H9 (cell line): ENCODE data around the gene PTPRJ. TPM values are rescaled to one million over a fixed set of nuclear protein-coding genes. Genes with fewer than 3 reads are reported as not detected.

ENCODE experiments used
- DNase-seq: peaks from one replicate; pipeline ENCODE4 v3.0.0-alpha.2; 2017
- H2AFZ ChIP-seq: one replicate; pipeline ENCODE4 v1.6.1; 2013; ENCODE audit warnings: mild to moderate bottlenecking, low read length, control low read depth, moderate library complexity
- H2AK5ac ChIP-seq: 2 replicates; pipeline ENCODE4 v1.6.1; 2013; ENCODE audit warnings: low read length, control low read depth, mixed read lengths; ENCODE audit not compliant: insufficient read length
- H2BK120ac ChIP-seq: one replicate; pipeline ENCODE4 v1.6.1; 2013; ENCODE audit warnings: low read depth, mild to moderate bottlenecking, low read length, control low read depth, inconsistent platforms; ENCODE audit not compliant: poor library complexity, severe bottlenecking
- H2BK12ac ChIP-seq: 2 replicates; pipeline ENCODE4 v1.6.1; 2013; ENCODE audit warnings: low read length, control low read depth, mixed read lengths, low read depth; ENCODE audit not compliant: insufficient read length
- H2BK15ac ChIP-seq: 2 replicates; pipeline ENCODE4 v1.6.1; 2013; ENCODE audit warnings: low read depth, low read length, control low read depth
- H2BK20ac ChIP-seq: one replicate; pipeline ENCODE4 v1.6.1; 2013; ENCODE audit warnings: low read depth, mild to moderate bottlenecking, low read length, control low read depth, inconsistent platforms; ENCODE audit not compliant: poor library complexity, severe bottlenecking
- H2BK5ac ChIP-seq: 2 replicates; pipeline ENCODE4 v1.6.1; 2013; ENCODE audit warnings: low read length, control low read depth, mixed read lengths; ENCODE audit not compliant: insufficient read length
- H3K14ac ChIP-seq: 2 replicates; pipeline ENCODE4 v1.6.1; 2013; ENCODE audit warnings: low read length, control low read depth; ENCODE audit not compliant: insufficient read depth
- H3K18ac ChIP-seq: 2 replicates; pipeline ENCODE4 v1.6.1; 2013; ENCODE audit warnings: low read depth, mild to moderate bottlenecking, mixed read lengths, low read length, control low read depth; ENCODE audit not compliant: insufficient read length
- H3K23ac ChIP-seq: 2 replicates; pipeline ENCODE4 v1.6.1; 2013; ENCODE audit warnings: low read length, control low read depth, mixed read lengths, low read depth; ENCODE audit not compliant: insufficient read length
- H3K23me2 ChIP-seq: 2 replicates; pipeline ENCODE4 v1.6.1; 2013; ENCODE audit warnings: low read depth, mild to moderate bottlenecking, mixed read lengths, low read length, control low read depth; ENCODE audit not compliant: insufficient read length, poor library complexity, severe bottlenecking
- H3K27ac ChIP-seq: 2 replicates; pipeline ENCODE4 v1.5.1; 2013; ENCODE audit warnings: low read length, control low read depth, mixed read lengths, low read depth; ENCODE audit not compliant: insufficient read length
- H3K27me3 ChIP-seq: 2 replicates; pipeline ENCODE4 v1.6.1; 2013; ENCODE audit warnings: low read length, control low read depth, inconsistent platforms; ENCODE audit not compliant: insufficient read depth
- H3K4ac ChIP-seq: 2 replicates; pipeline ENCODE4 v1.6.1; 2013; ENCODE audit warnings: low read depth, mild to moderate bottlenecking, control low read depth, inconsistent platforms, low read length, moderate library complexity
- H3K4me1 ChIP-seq: 2 replicates; pipeline ENCODE4 v1.6.1; 2013; ENCODE audit warnings: low read length, control low read depth, inconsistent platforms; ENCODE audit not compliant: insufficient read depth
- H3K4me2 ChIP-seq: 2 replicates; pipeline ENCODE4 v1.6.1; 2013; ENCODE audit warnings: low read length, control low read depth, mixed read lengths; ENCODE audit not compliant: insufficient read length, insufficient read depth
- H3K56ac ChIP-seq: 2 replicates; pipeline ENCODE4 v1.6.1; 2013; ENCODE audit warnings: low read depth, mild to moderate bottlenecking, mixed read lengths, low read length, control low read depth; ENCODE audit not compliant: insufficient read length
- H3K79me1 ChIP-seq: 2 replicates; pipeline ENCODE4 v1.6.1; 2013; ENCODE audit warnings: low read depth, mild to moderate bottlenecking, moderate library complexity, low read length, control low read depth, inconsistent platforms; ENCODE audit not compliant: insufficient read depth, poor library complexity, severe bottlenecking
- H3K79me2 ChIP-seq: 2 replicates; pipeline ENCODE4 v1.6.1; 2013; ENCODE audit warnings: low read length, control low read depth, inconsistent platforms; ENCODE audit not compliant: insufficient read depth
- H3K9ac ChIP-seq: 2 replicates; pipeline ENCODE4 v1.6.1; 2013; ENCODE audit warnings: low read length, control low read depth, mixed read lengths; ENCODE audit not compliant: insufficient read length; ENCODE audit errors: extremely low read depth
- H3K9me3 ChIP-seq: one replicate; pipeline ENCODE4 v1.6.1; 2013; ENCODE audit warnings: low read depth, low read length, inconsistent platforms; ENCODE audit not compliant: control insufficient read depth
- H3T11ph ChIP-seq: one replicate; pipeline ENCODE4 v1.6.1; 2013; ENCODE audit warnings: mild to moderate bottlenecking, low read length, control low read depth, inconsistent platforms
- H4K20me1 ChIP-seq: one replicate; pipeline ENCODE4 v1.6.1; 2013; ENCODE audit not compliant: control insufficient read depth, insufficient read length, insufficient read depth
- H4K5ac ChIP-seq: 2 replicates; pipeline ENCODE4 v1.6.1; 2013; ENCODE audit warnings: low read depth, mild to moderate bottlenecking, mixed read lengths, low read length, control low read depth; ENCODE audit not compliant: insufficient read length
- H4K8ac ChIP-seq: replicated peaks from 2 replicates; pipeline ENCODE4 v1.6.1; 2013; ENCODE audit warnings: low read length, control low read depth, mixed read lengths, low read depth; ENCODE audit not compliant: insufficient read length
- H4K91ac ChIP-seq: 2 replicates; pipeline ENCODE4 v1.6.1; 2013; ENCODE audit warnings: low read depth, mild to moderate bottlenecking, moderate library complexity, mixed read lengths, low read length, control low read depth; ENCODE audit not compliant: insufficient read length
- H3K27ac Mint-ChIP-seq, 3 experiments: 2 replicates in 2 of 3; 3 replicates in 1 of 3; pipeline ENCODE4 v1.8.0; 2020 to 2021; ENCODE audit warnings: mixed read lengths in 3 of 3, mild to moderate bottlenecking in 1 of 3, moderate library complexity in 1 of 3
- H3K27me3 Mint-ChIP-seq: 2 replicates; pipeline ENCODE4 v1.8.0; 2021; ENCODE audit warnings: low read depth, mild to moderate bottlenecking, moderate library complexity, mixed read lengths
- H3K36me3 Mint-ChIP-seq, 3 experiments: 2 replicates in 2 of 3; 3 replicates in 1 of 3; pipeline ENCODE4 v1.8.0; 2020 to 2021; ENCODE audit warnings: low read depth in 3 of 3, mixed read lengths in 3 of 3; ENCODE audit not compliant: insufficient read depth in 1 of 3
- H3K4me1 Mint-ChIP-seq, 2 experiments: 2 replicates each; pipeline ENCODE4 v1.8.0; 2020; ENCODE audit warnings: mixed read lengths in 2 of 2
- H3K4me3 Mint-ChIP-seq, 2 experiments: 2 replicates in 1 of 2; 3 replicates in 1 of 2; pipeline ENCODE4 v1.8.0; 2020 to 2021; ENCODE audit warnings: mild to moderate bottlenecking in 2 of 2, mixed read lengths in 2 of 2, moderate library complexity in 1 of 2
- H3K9me3 Mint-ChIP-seq, 2 experiments: 2 replicates in 1 of 2; 3 replicates in 1 of 2; pipeline ENCODE4 v1.8.0; 2020; ENCODE audit warnings: mild to moderate bottlenecking in 2 of 2, mixed read lengths in 2 of 2, moderate library complexity in 1 of 2
- CTCF ChIP-seq: fragments of 200-600 bp; sonication (generic); conservative IDR thresholded peaks from 3 replicates; pipeline ENCODE4 v1.8.0; 2021; ENCODE audit warnings: antibody characterized with exemption, mild to moderate bottlenecking
- WGBS: extraction: QIAGEN DNeasy Blood & Tissue Kit; methylation state at CpG from one replicate; pipeline ENCODE4 v1.1.7; 2013; ENCODE audit warnings: missing lambda C conversion rate, low lambda C conversion rate, mixed read lengths; ENCODE audit not compliant: insufficient read length; ENCODE audit errors: extremely low coverage; 5-methylcytosine and 5-hydroxymethylcytosine counted together
- total RNA-seq: library from RNA; stranded (reverse); gene quantifications from 2 replicates; pipeline ENCODE4 v1.2.1, GENCODE V29; 2021

PTPRJ gene
- total RNA-seq, 1 experiment from 2014 or later = 10.6 TPM

GRCh38 chr11:48080301-48080861 is 100.0 kb downstream of the PTPRJ start:
- DNase-seq = no peak
- Mint-ChIP-seq H3K4me3 (no peak overlapping the region), H3K36me3 (no peaks in the 10 kb centered on the region; a peak in 1 of 7 replicates), H3K4me1 (peaks cover 7 to 21% of the 10 kb centered on the region in 2 experiments), H3K27me3 (no peaks in the 10 kb centered on the region), H3K27ac (peak overlapping the region in 1 of 3 experiments; percentile 37; a peak in 1 of 7 replicates), H3K9me3 (no peaks in the 10 kb centered on the region; a peak in 1 of 5 replicates)
- Histone ChIP-seq H3K23ac (no peak overlapping the region), H4K8ac (no peak overlapping the region), H3K4me1 (peaks cover 3% of the 10 kb centered on the region; the same call in 1 of the 2 replicates), H3K14ac (no peak overlapping the region), H3K27ac (no peak overlapping the region), H2BK5ac (no peak overlapping the region), H3K56ac (no peak overlapping the region), H2BK15ac (no peak overlapping the region), H2BK20ac (no peak overlapping the region), H3K9me3 (no peaks in the 10 kb centered on the region), H3K79me1 (no peaks in the 10 kb centered on the region), H3K4ac (no peak overlapping the region), H2BK12ac (no peak overlapping the region), H3K18ac (no peak overlapping the region), H4K5ac (no peak overlapping the region), H2AK5ac (no peak overlapping the region), H3K27me3 (no peaks in the 10 kb centered on the region), H2BK120ac (no peak overlapping the region), H4K91ac (no peak overlapping the region), H4K20me1 (no peaks in the 10 kb centered on the region), H3K23me2 (no peaks in the 10 kb centered on the region), H3T11ph (no peak overlapping the region), H3K9ac (no peak overlapping the region), H3K4me2 (no peak overlapping the region), H2AFZ (no peak overlapping the region), H3K79me2 (no peaks in the 10 kb centered on the region)
- no CpG with 5 or more reads among the region's 6 CpGs for whole genome bisulfite sequencing
- no peak for TF ChIP-seq CTCF
